A673 (cell line): ENCODE data around the gene CD4.

Experiments used
- EZH2 ChIP-seq: fragments of 200-600 bp; sonication (generic); IDR thresholded peaks from 2 replicates; pipeline ENCODE4 v1.6.1; 2017; ENCODE audit warnings: borderline replicate concordance, low read depth, mild to moderate bottlenecking, mixed read lengths, antibody characterized with exemption, low read length; ENCODE audit not compliant: poor library complexity, severe bottlenecking
- TF ChIP-seq, protein P1 (sequence below): fragments of 300-800, 200-600 bp; sonication (generic); conservative IDR thresholded peaks from 2 replicates; pipeline ENCODE4 v1.5.1; 2017; ENCODE audit warnings: low read depth, mild to moderate bottlenecking, antibody characterized with exemption, low read length, moderate library complexity, mixed read lengths

DNA sequence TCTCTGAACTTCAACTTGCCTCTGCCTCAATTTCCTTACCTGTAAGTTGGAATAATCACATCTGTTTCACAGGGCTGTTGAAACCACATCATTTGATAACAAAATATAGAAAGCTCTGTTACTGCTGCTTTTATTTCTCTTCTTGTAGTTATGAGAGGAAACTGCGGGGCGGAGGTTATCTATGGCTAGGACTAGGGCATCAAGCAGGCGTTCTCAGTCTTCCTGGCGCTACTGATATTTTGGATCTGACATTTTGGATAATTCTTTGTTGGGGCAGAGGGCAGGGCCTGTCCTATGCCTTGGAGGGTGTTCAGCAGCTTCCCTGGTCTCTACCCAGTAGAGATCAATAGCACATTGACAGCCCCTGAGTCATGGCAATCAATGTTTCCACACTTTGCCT is 42.8 kb downstream of the CD4 start:
- TF ChIP-seq, protein P1, sequence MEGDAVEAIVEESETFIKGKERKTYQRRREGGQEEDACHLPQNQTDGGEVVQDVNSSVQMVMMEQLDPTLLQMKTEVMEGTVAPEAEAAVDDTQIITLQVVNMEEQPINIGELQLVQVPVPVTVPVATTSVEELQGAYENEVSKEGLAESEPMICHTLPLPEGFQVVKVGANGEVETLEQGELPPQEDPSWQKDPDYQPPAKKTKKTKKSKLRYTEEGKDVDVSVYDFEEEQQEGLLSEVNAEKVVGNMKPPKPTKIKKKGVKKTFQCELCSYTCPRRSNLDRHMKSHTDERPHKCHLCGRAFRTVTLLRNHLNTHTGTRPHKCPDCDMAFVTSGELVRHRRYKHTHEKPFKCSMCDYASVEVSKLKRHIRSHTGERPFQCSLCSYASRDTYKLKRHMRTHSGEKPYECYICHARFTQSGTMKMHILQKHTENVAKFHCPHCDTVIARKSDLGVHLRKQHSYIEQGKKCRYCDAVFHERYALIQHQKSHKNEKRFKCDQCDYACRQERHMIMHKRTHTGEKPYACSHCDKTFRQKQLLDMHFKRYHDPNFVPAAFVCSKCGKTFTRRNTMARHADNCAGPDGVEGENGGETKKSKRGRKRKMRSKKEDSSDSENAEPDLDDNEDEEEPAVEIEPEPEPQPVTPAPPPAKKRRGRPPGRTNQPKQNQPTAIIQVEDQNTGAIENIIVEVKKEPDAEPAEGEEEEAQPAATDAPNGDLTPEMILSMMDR, result no peak
- TF ChIP-seq EZH2, result no peak
